Measurements from ENCODE around the gene FOXN3. TPM values are rescaled to one million over a fixed set of nuclear protein-coding genes. Genes with fewer than 3 reads are reported as not detected.
A peak's percentile ranks its signal among the peaks of the same experiment; 100 is the strongest.

FOXN3 gene
- total RNA-seq, 4 donors from 2014 or later, result 99.6 to 172 (median 103) TPM

DNA sequence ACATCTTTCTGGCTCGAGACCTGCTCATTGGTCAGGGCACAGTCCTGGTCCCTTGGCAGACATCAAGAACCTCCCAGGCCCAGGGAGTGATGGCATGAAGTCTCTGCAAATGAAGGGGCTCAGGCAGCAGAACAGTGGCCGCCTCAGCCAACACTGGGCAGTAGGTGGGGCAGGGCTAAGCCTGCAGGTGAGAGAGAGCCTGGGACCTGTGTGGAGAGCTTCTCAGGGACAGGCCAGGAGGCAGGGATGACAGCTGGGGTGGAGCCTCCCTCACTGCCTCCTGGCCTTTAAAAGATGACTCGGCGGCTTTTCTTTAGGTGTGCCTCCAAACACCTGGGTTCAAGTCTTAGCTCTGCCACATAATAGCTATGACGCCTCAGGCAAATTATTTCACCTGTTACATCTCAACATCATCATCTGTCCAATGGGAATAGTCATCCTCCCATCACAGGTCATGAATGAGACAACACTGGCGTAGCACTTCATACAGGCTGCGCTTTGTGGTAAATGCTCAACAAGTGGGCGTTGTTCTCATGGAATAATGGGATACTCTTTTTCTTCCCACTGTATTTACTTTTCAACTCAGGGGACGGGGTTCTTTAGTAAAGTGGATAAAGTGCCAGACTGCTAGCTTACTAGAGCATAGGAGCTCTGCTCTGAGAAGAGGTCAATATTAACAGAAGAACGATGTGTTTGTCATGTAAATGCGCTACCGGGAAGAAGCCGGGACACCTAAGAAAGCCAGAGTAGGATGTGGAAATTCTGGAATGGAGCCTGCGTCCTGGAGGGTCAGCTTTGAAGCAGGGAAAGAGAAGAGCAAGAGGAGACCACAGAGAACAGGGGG lies 277.4 kb downstream of the FOXN3 start:
- in situ Hi-C loops (cut with MboI; ENCODE audit: low sequenced_read_pairs in 4 of 4), result no loop called here
- Histone ChIP-seq H3K9me3 (no peaks in the 10 kb centered on the region), H3K4me3 (no peak overlapping the region), H3K4me1 (no peaks in the 10 kb centered on the region), H3K36me3 (no peaks in the 10 kb centered on the region), H3K27ac (no peak overlapping the region), H3K27me3 (no peaks in the 10 kb centered on the region)
- intact Hi-C loops (cut with DNase I; ENCODE audit: low total_unique reads), result no loop called here
- DNase-seq, result no peak
- no peak for ATAC-seq
- TF ChIP-seq CTCF (IDR thresholded peaks at IDR 0.05 in 4 of 5, conservative IDR thresholded peaks at IDR 0.05 in 1 of 5), result no peak
- TF ChIP-seq POLR2A (IDR thresholded peaks at IDR 0.05), result no peak

- TF ChIP-seq CTCF (IDR thresholded peaks at IDR 0.05 in 4 of 5, conservative IDR thresholded peaks at IDR 0.05 in 1 of 5), result no peak
- no peak for TF ChIP-seq POLR2A (IDR thresholded peaks at IDR 0.05)
- no peak for DNase-seq
- Histone ChIP-seq H3K27ac (no peak overlapping the region), H3K4me1 (no peaks in the 10 kb centered on the region), H3K9me3 (no peaks in the 10 kb centered on the region), H3K27me3 (no peaks in the 10 kb centered on the region), H3K4me3 (no peak overlapping the region), H3K36me3 (no peaks in the 10 kb centered on the region)
- intact Hi-C loops (cut with DNase I; ENCODE audit: low total_unique reads) (no loop called here), in situ Hi-C loops (cut with MboI; ENCODE audit: low sequenced_read_pairs in 4 of 4) (no loop called here)
- no peak for ATAC-seq
These were observed 278.2 kb downstream of the FOXN3 start for GRCh38 chr14:89138846-89139245.

- TF ChIP-seq POLR2A (IDR thresholded peaks at IDR 0.05) (no peak), CTCF (IDR thresholded peaks at IDR 0.05 in 4 of 5, conservative IDR thresholded peaks at IDR 0.05 in 1 of 5) (no peak)
- no peaks in the 10 kb centered on the region for H3K36me3 ChIP-seq
- intact Hi-C loops (cut with DNase I; ENCODE audit: low total_unique reads), result no loop called here
- H3K27me3 ChIP-seq, result no peaks in the 10 kb centered on the region
- H3K4me3 ChIP-seq, result no peak overlapping the region
- no peaks in the 10 kb centered on the region for H3K9me3 ChIP-seq
- in situ Hi-C loops (cut with MboI; ENCODE audit: low sequenced_read_pairs in 4 of 4), result no loop called here
- no peak overlapping the region for H3K27ac ChIP-seq
- DNase-seq (peak in 1 of 2 donors; percentile 19), ATAC-seq (no peak)
- H3K4me1 ChIP-seq, result no peaks in the 10 kb centered on the region
These were observed 279.4 kb downstream of the FOXN3 start for GRCh38 chr14:89137526-89138163.

DNA sequence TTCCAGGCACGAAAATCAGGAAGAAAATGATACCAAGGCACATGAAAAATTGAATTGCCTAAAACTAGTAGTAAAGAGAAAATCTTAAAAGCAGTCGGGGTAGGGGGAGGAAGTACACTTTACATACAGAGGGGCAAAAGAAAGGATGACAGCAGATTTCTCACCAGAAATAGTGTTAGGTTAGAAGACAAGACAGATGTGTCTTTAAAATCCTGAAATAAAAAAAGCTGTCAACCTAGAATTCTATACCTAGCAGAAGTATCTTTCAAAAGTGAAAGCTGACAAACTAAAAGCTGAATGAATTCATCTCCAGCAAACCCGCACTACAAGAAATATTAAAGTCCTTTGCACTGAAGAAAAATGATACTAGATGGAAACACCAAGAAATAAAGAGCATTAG lies 280.4 kb downstream of the FOXN3 start:
- Histone ChIP-seq H3K27me3 (no peaks in the 10 kb centered on the region), H3K27ac (no peak overlapping the region), H3K4me1 (no peaks in the 10 kb centered on the region), H3K9me3 (no peaks in the 10 kb centered on the region), H3K4me3 (no peak overlapping the region), H3K36me3 (no peaks in the 10 kb centered on the region)
- in situ Hi-C loops (cut with MboI; ENCODE audit: low sequenced_read_pairs in 4 of 4) (no loop called here), intact Hi-C loops (cut with DNase I; ENCODE audit: low total_unique reads) (no loop called here)
- no peak for DNase-seq
- no peak for ATAC-seq
- no peak for TF ChIP-seq POLR2A (IDR thresholded peaks at IDR 0.05)
- no peak for TF ChIP-seq CTCF (IDR thresholded peaks at IDR 0.05 in 4 of 5, conservative IDR thresholded peaks at IDR 0.05 in 1 of 5)

Data from gastrocnemius medialis (tissue), 4 donors.